Endothelial cell of umbilical vein (primary cell): ENCODE measurements around the gene NR2C2.

Experiments used
- CTCF ChIP-seq, 2 donors: IDR thresholded peaks; 1 replicate in 1 of 2; 2 replicates in 1 of 2; pipeline ENCODE4 v1.5.1; 2011; ENCODE audit warnings: low read length in 2 of 2, mild to moderate bottlenecking in 2 of 2, moderate library complexity in 2 of 2, control low read depth in 1 of 2, inconsistent platforms in 1 of 2, low read depth in 1 of 2; ENCODE audit not compliant: insufficient read depth in 1 of 2; ENCODE audit errors: extremely low read depth in 1 of 2
- EZH2 ChIP-seq: IDR thresholded peaks from 2 replicates; pipeline ENCODE4 v1.6.1; 2012; ENCODE audit warnings: borderline replicate concordance, low read depth, mild to moderate bottlenecking, moderate library complexity, low read length, inconsistent platforms; ENCODE audit not compliant: severe bottlenecking

GRCh38 chr3:15074500-15074899 lies 127.1 kb downstream of the NR2C2 start:
- TF ChIP-seq EZH2 (no peak), CTCF (IDR thresholded peaks at IDR 0.05; ENCODE audit: extremely low read depth in 1 of 2, insufficient read depth in 1 of 2, low read depth in 1 of 2, low read length in 2 of 2) (no peak)
